Suprapubic skin (tissue), 4 donors: Measurements from ENCODE around the gene DLG1. TPM values are rescaled to one million over a fixed set of nuclear protein-coding genes. Genes with fewer than 3 reads are reported as not detected.

ENCODE experiments used
- DNase-seq, 2 donors: peaks; one replicate each; pipeline ENCODE4 v3.0.0-alpha.2; 2019; ENCODE audit warnings: low spot score in 2 of 2
- H3K27ac ChIP-seq: fragments of 200-600 bp; sonication (generic); one replicate; pipeline ENCODE4 v1.5.1; 2019
- H3K27me3 ChIP-seq: fragments of 200-600 bp; sonication (generic); one replicate; pipeline ENCODE4 v1.5.1; 2019
- H3K36me3 ChIP-seq: fragments of 200-600 bp; sonication (generic); one replicate; pipeline ENCODE4 v1.5.1; 2019
- H3K4me1 ChIP-seq: fragments of 200-600 bp; sonication (generic); one replicate; pipeline ENCODE4 v1.5.1; 2019
- H3K4me3 ChIP-seq: fragments of 200-600 bp; sonication (generic); one replicate; pipeline ENCODE4 v1.5.1; 2019; ENCODE audit warnings: mild to moderate bottlenecking
- H3K9me3 ChIP-seq: fragments of 200-600 bp; sonication (generic); one replicate; pipeline ENCODE4 v1.5.1; 2019
- CTCF ChIP-seq, 2 donors: fragments of 200-600 bp in 1 of 2; fragments of 450-650 bp in 1 of 2; sonication (generic) in 1 of 2; IDR thresholded peaks; one replicate each; pipeline ENCODE4 v1.5.1; 2016 to 2019; ENCODE audit warnings: antibody characterized with exemption in 2 of 2, mild to moderate bottlenecking in 1 of 2, moderate library complexity in 1 of 2
- EP300 ChIP-seq: sonication (generic); formaldehyde crosslinking; IDR thresholded peaks from one replicate; pipeline ENCODE4 v1.6.1; 2017; ENCODE audit warnings: antibody characterized with exemption
- POLR2A ChIP-seq, 2 donors: fragments of 450-650 bp; IDR thresholded peaks; one replicate each; pipeline ENCODE4 v1.6.1; 2017; ENCODE audit warnings: antibody characterized with exemption in 2 of 2, mild to moderate bottlenecking in 2 of 2, moderate library complexity in 2 of 2
- POLR2AphosphoS5 ChIP-seq, 3 donors: sonication (generic); formaldehyde crosslinking; IDR thresholded peaks; one replicate each; pipeline ENCODE4 v1.6.1; 2017; ENCODE audit warnings: antibody characterized with exemption in 3 of 3
- WGBS: methylation state at CpG from one replicate; pipeline ENCODE4 v1.1.5; 2018; 5-methylcytosine and 5-hydroxymethylcytosine counted together
- total RNA-seq, 4 donors: library from RNA; depleted of rRNA; stranded (reverse); fragments of >200 nt; gene quantifications; one replicate each; pipeline ENCODE4 v1.1.0, GENCODE V29; 2016

The DLG1 gene
- total RNA-seq, 4 donors from 2014 or later = 86.2 to 140 (median 103) TPM

GRCh38 chr3:197298945-197299854 is 788 bp upstream of the DLG1 start:
- peak overlapping the region; percentile 94 for H3K27ac ChIP-seq
- no peaks in the 10 kb centered on the region for H3K27me3 ChIP-seq
- H3K4me3 ChIP-seq = peak overlapping the region; percentile 98
- DNase-seq = peak in 1 of 2 donors; percentile 70
- peaks cover 3% of the 10 kb centered on the region for H3K36me3 ChIP-seq
- TF ChIP-seq POLR2A (IDR thresholded peaks at IDR 0.05) = no peak
- TF ChIP-seq POLR2AphosphoS5 (IDR thresholded peaks at IDR 0.05) = no peak
- TF ChIP-seq EP300 = no peak
- no peak for TF ChIP-seq CTCF (IDR thresholded peaks at IDR 0.05)
- WGBS = 14% methylated on average over 35 of the region's 42 CpGs
- peaks cover 26% of the 10 kb centered on the region for H3K4me1 ChIP-seq
- no peaks in the 10 kb centered on the region for H3K9me3 ChIP-seq

GRCh38 chr3:197297476-197298340 is 704 bp downstream of the DLG1 start:
- peak overlapping the region; percentile 98 for H3K4me3 ChIP-seq
- peak overlapping the region; percentile 94 for H3K27ac ChIP-seq
- DNase-seq = peak; percentile 94
- no peaks in the 10 kb centered on the region for H3K27me3 ChIP-seq
- WGBS = 1% methylated on average over 14 of the region's 100 CpGs
- H3K9me3 ChIP-seq = no peaks in the 10 kb centered on the region
- no peak for TF ChIP-seq EP300
- TF ChIP-seq POLR2AphosphoS5 (IDR thresholded peaks at IDR 0.05) = no peak
- TF ChIP-seq POLR2A (IDR thresholded peaks at IDR 0.05) = no peak
- no peak for TF ChIP-seq CTCF (IDR thresholded peaks at IDR 0.05)
- H3K4me1 ChIP-seq = peaks cover 36% of the 10 kb centered on the region
- peaks cover 7% of the 10 kb centered on the region for H3K36me3 ChIP-seq

- Histone ChIP-seq H3K27me3 (no peaks in the 10 kb centered on the region), H3K4me1 (peaks cover 36% of the 10 kb centered on the region), H3K4me3 (peak overlapping the region; percentile 98), H3K9me3 (no peaks in the 10 kb centered on the region), H3K27ac (peak overlapping the region; percentile 94), H3K36me3 (peaks cover 7% of the 10 kb centered on the region)
- TF ChIP-seq CTCF (IDR thresholded peaks at IDR 0.05) (no peak), EP300 (no peak), POLR2A (IDR thresholded peaks at IDR 0.05) (no peak), POLR2AphosphoS5 (IDR thresholded peaks at IDR 0.05) (no peak)
- DNase-seq = no peak
- WGBS = 1% methylated on average over 15 of the region's 15 CpGs
These were observed 1.4 kb downstream of the DLG1 start for GRCh38 chr3:197297002-197297401.

- Histone ChIP-seq H3K36me3 (peaks cover 7% of the 10 kb centered on the region), H3K4me1 (peaks cover 36% of the 10 kb centered on the region), H3K4me3 (peak overlapping the region; percentile 98), H3K27ac (no peak overlapping the region), H3K27me3 (no peaks in the 10 kb centered on the region), H3K9me3 (no peaks in the 10 kb centered on the region)
- WGBS = 50% methylated on average over 2 of the region's 2 CpGs
- DNase-seq = no peak
- TF ChIP-seq CTCF (IDR thresholded peaks at IDR 0.05) = no peak
- TF ChIP-seq EP300 = no peak
- TF ChIP-seq POLR2A (IDR thresholded peaks at IDR 0.05) = no peak
- no peak for TF ChIP-seq POLR2AphosphoS5 (IDR thresholded peaks at IDR 0.05)
These were observed 1.9 kb downstream of the DLG1 start for GRCh38 chr3:197296545-197296944.
